Fibroblast of lung (primary cell): Measurements from ENCODE around the gene C1QTNF5. TPM values are rescaled to one million over a fixed set of nuclear protein-coding genes. Genes with fewer than 3 reads are reported as not detected.

Experiments used
- DNase-seq, 2 donors: peaks; one replicate each; pipeline versions ENCODE4 v3.0.0 to v3.0.0-alpha.2; 2010; ENCODE audit warnings: low read depth in 2 of 2
- H2AFZ ChIP-seq: 2 replicates; pipeline ENCODE4 v1.5.1; 2012; ENCODE audit warnings: low read length, control low read depth, inconsistent platforms
- H3K27ac ChIP-seq: 2 replicates; pipeline ENCODE4 v1.5.1; 2011; ENCODE audit warnings: low read length, control low read depth; ENCODE audit not compliant: insufficient read depth
- H3K27me3 ChIP-seq: 2 replicates; pipeline ENCODE4 v1.5.1; 2011; ENCODE audit warnings: mild to moderate bottlenecking, low read length; ENCODE audit not compliant: control insufficient read depth, insufficient read depth
- H3K36me3 ChIP-seq: 2 replicates; pipeline ENCODE4 v1.5.1; 2011; ENCODE audit warnings: low read length; ENCODE audit not compliant: control insufficient read depth, insufficient read depth
- H3K4me1 ChIP-seq: 2 replicates; pipeline ENCODE4 v1.5.1; 2011; ENCODE audit warnings: low read length; ENCODE audit not compliant: control insufficient read depth, insufficient read depth; ENCODE audit errors: extremely low read depth
- H3K4me2 ChIP-seq: 2 replicates; pipeline ENCODE4 v1.5.1; 2011; ENCODE audit warnings: low read length, control low read depth; ENCODE audit not compliant: insufficient read depth; ENCODE audit errors: extremely low read depth
- H3K4me3 ChIP-seq, 4 experiments: fragments of 200-600 bp in 1 of 4; sonication (generic) in 1 of 4; replicated peaks in 1 of 4; 2 replicates each; pipeline ENCODE4 v1.5.1; 2011 to 2016; ENCODE audit warnings: low read length in 4 of 4, low read depth in 3 of 4, mild to moderate bottlenecking in 3 of 4, control low read depth in 2 of 4, inconsistent platforms in 1 of 4, mixed read lengths in 1 of 4; ENCODE audit not compliant: insufficient read depth in 1 of 4; ENCODE audit errors: control extremely low read depth in 1 of 4
- H3K79me2 ChIP-seq: 2 replicates; pipeline ENCODE4 v1.5.1; 2012; ENCODE audit warnings: mild to moderate bottlenecking, low read length, inconsistent platforms; ENCODE audit not compliant: control insufficient read depth, insufficient read depth
- H3K9ac ChIP-seq: 2 replicates; pipeline ENCODE4 v1.5.1; 2011; ENCODE audit warnings: mild to moderate bottlenecking, low read length, control low read depth; ENCODE audit not compliant: insufficient read depth
- H3K9me3 ChIP-seq: 2 replicates; pipeline ENCODE4 v1.5.1; 2012; ENCODE audit warnings: low read depth, low read length; ENCODE audit not compliant: control insufficient read depth, insufficient read depth
- H4K20me1 ChIP-seq: 2 replicates; pipeline ENCODE4 v1.5.1; 2011; ENCODE audit warnings: low read length; ENCODE audit not compliant: control insufficient read depth, insufficient read depth; ENCODE audit errors: extremely low read depth
- EZH2 ChIP-seq: IDR thresholded peaks from 2 replicates; pipeline ENCODE4 v1.5.1; 2012; ENCODE audit warnings: low read length, control low read depth, mild to moderate bottlenecking; ENCODE audit errors: missing control alignments
- polyA plus RNA-seq, 2 donors: library from polyadenylated mRNA; depleted of rRNA in 1 of 2; stranded (reverse) in 1 of 2; unstranded in 1 of 2; fragments of >200 nt; gene quantifications; 2 replicates each; pipeline ENCODE4 v1.2.1, GENCODE V29; 2011 to 2012; ENCODE audit warnings: missing spikeins in 1 of 2
- total RNA-seq: library from RNA; depleted of rRNA; stranded (reverse); fragments of >200 nt; gene quantifications from 2 replicates; pipeline ENCODE4 v1.2.1, GENCODE V29; 2014
- TF ChIP-seq, protein P1 (sequence below), 2 donors: IDR thresholded peaks in 1 of 2; conservative IDR thresholded peaks in 1 of 2; 1 replicate in 1 of 2; 2 replicates in 1 of 2; pipeline ENCODE4 v1.5.1; 2011 to 2012; ENCODE audit warnings: low read length in 2 of 2, control low read depth in 1 of 2, inconsistent platforms in 1 of 2, low read depth in 1 of 2, mild to moderate bottlenecking in 1 of 2

C1QTNF5 gene
- total and polyA plus RNA-seq, 2 donors (not counting 1 experiment from before 2014, with no cell fraction given) = 13.4 to 32.0 TPM

DNA sequence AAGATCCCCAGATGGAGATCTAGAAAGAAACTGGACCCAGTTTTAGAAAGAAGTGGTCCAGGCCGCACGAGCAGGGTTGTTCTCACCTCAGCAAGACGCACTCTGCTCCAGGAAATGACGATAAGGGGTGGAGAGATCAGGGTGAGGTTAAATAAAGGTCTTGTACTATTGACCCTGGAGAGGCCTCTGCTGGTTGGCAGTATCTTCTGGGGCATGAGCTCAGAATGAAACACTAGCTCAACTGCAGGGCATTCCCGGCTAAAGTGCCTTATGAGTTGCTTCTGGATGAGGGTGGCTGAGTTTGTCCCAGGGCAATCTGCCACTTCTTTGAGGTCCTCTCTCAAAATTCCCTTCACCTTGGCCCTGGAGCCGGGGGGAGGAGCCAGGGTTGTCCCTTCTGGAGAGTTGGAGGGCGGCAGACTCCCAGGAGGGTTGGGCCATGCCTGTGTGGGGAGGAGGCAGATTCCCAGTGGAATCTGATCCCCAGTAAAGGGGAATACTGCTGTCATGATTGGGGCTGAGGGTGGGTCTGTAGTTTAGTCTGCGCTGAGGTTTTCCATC lies 29.9 kb upstream of the C1QTNF5 start:
- no peak overlapping the region for H3K4me2 ChIP-seq
- H3K9ac ChIP-seq = no peak overlapping the region
- H3K4me3 ChIP-seq = no peak overlapping the region
- peaks cover 5% of the 10 kb centered on the region for H3K27me3 ChIP-seq
- H4K20me1 ChIP-seq = no peaks in the 10 kb centered on the region
- no peak overlapping the region for H3K27ac ChIP-seq
- TF ChIP-seq, protein P1, sequence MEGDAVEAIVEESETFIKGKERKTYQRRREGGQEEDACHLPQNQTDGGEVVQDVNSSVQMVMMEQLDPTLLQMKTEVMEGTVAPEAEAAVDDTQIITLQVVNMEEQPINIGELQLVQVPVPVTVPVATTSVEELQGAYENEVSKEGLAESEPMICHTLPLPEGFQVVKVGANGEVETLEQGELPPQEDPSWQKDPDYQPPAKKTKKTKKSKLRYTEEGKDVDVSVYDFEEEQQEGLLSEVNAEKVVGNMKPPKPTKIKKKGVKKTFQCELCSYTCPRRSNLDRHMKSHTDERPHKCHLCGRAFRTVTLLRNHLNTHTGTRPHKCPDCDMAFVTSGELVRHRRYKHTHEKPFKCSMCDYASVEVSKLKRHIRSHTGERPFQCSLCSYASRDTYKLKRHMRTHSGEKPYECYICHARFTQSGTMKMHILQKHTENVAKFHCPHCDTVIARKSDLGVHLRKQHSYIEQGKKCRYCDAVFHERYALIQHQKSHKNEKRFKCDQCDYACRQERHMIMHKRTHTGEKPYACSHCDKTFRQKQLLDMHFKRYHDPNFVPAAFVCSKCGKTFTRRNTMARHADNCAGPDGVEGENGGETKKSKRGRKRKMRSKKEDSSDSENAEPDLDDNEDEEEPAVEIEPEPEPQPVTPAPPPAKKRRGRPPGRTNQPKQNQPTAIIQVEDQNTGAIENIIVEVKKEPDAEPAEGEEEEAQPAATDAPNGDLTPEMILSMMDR (conservative IDR thresholded peaks at IDR 0.05 in 1 of 2, IDR thresholded peaks at IDR 0.05 in 1 of 2; ENCODE audit: low read depth in 1 of 2, low read length in 2 of 2) = no peak
- no peaks in the 10 kb centered on the region for H3K36me3 ChIP-seq
- DNase-seq = no peak
- H3K4me1 ChIP-seq = peaks cover 29% of the 10 kb centered on the region
- H3K9me3 ChIP-seq = no peaks in the 10 kb centered on the region
- no peaks in the 10 kb centered on the region for H3K79me2 ChIP-seq
- H2AFZ ChIP-seq = no peak overlapping the region

DNA sequence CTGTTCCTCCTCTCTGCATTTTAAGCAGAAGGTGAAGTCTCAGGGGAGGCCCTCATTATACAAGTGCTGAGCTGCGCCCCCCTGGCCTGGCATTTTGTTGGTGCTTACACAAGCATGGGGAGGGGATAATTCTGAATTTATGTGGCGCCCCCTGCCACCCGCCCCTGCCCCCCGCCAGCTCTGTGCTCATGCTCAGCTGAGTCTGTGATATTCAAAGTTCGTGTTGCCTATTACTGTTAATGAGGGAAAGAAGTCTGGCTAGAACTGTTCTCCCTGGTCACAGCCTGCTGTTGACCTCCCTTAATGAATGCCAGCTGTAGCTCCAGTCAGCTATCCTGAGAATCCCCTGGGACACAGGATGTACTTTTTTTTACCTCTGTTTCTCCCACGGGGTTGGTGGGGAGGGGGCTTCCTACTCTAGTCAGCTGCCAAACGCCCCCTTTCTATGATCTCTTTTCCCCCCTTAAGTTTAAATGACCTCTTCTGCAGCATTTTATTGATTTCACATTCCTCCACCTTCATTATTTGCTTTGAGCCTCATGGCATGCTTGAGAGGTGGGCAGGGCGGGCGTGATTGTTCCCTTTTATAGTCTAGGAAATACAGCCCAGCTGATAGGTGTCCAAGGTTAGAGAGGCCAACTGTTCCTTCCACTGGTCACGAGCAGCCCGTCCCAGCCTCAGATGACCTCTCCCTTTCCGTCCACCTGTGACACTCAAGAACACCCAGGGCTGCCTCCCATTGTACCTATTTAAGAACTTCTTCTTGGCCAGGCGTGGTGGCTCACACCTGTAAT lies 28.6 kb upstream of the C1QTNF5 start:
- no peak overlapping the region for H3K27ac ChIP-seq
- H3K9me3 ChIP-seq = no peaks in the 10 kb centered on the region
- no peak overlapping the region for H3K4me3 ChIP-seq
- no peaks in the 10 kb centered on the region for H4K20me1 ChIP-seq
- DNase-seq = no peak
- no peak for TF ChIP-seq EZH2
- TF ChIP-seq, protein P1 (conservative IDR thresholded peaks at IDR 0.05 in 1 of 2, IDR thresholded peaks at IDR 0.05 in 1 of 2; ENCODE audit: low read depth in 1 of 2, low read length in 2 of 2) = no peak
- peaks cover 8% of the 10 kb centered on the region for H3K27me3 ChIP-seq
- no peak overlapping the region for H3K4me2 ChIP-seq
- no peak overlapping the region for H2AFZ ChIP-seq
- no peaks in the 10 kb centered on the region for H3K79me2 ChIP-seq
- no peaks in the 10 kb centered on the region for H3K36me3 ChIP-seq
- H3K4me1 ChIP-seq = peaks cover 23% of the 10 kb centered on the region
- H3K9ac ChIP-seq = no peak overlapping the region

DNA sequence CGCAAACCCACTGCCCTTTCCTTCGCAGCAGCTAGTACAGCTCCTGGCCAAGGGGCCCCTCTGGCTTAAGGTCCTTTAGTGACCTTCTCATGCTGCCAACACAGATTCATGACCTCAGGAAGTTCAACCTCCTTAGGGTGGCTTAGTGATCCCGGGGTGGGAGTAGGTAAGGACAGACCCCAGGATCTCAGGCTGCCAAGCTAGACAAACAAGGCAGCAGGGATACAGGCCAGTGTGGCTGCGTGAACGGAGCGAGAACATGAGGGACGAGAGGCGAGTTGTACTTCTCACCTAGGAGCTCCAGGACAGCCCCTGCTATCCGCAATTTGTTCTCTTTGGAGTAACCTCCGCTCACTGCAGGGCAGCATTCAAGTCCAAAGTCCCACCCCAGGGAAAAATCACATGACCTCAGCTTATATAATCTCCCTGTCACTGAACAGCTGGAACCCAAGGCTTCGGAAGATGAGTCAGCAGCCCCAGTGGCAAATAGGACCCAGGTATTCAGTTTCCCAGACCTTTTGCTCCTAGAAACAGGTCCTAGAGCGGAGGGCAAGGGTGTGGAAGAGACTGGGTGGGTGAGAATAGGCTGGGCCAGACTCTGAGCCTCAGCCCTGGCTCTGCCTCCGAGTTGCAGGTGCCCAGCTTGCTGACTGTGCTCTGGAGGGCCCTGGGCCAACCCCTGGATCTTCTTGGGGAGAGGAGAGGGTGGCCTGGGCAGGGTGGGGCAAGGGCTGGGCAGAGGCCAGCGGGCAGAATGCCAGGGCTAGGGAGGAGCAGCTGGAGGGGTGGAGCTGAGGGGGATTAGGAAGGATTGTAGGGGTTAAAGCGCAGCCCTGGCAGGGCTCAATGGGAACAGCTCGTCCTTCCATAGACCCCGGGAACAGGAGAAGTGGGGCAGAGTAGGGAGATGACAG lies 27.7 kb upstream of the C1QTNF5 start:
- Histone ChIP-seq H3K36me3 (no peaks in the 10 kb centered on the region), H3K9ac (no peak overlapping the region), H3K27ac (no peak overlapping the region), H3K4me2 (no peak overlapping the region), H3K79me2 (no peaks in the 10 kb centered on the region), H3K27me3 (peaks cover 8% of the 10 kb centered on the region), H3K9me3 (no peaks in the 10 kb centered on the region), H3K4me1 (peaks cover 22% of the 10 kb centered on the region), H3K4me3 (no peak overlapping the region), H2AFZ (no peak overlapping the region), H4K20me1 (no peaks in the 10 kb centered on the region)
- peak; percentile 23 to 59 for DNase-seq
- TF ChIP-seq, protein P1 (conservative IDR thresholded peaks at IDR 0.05 in 1 of 2, IDR thresholded peaks at IDR 0.05 in 1 of 2; ENCODE audit: low read depth in 1 of 2, low read length in 2 of 2) = no peak
- no peak for TF ChIP-seq EZH2
